NCI-H526 (cell line): ENCODE data around the gene NTRK2.

Experiments used
- DNase-seq, 2 experiments: peaks; one replicate each; lab custom pipeline; 2025; lab: John Stamatoyannopoulos, UW

Gene NTRK2

DNA sequence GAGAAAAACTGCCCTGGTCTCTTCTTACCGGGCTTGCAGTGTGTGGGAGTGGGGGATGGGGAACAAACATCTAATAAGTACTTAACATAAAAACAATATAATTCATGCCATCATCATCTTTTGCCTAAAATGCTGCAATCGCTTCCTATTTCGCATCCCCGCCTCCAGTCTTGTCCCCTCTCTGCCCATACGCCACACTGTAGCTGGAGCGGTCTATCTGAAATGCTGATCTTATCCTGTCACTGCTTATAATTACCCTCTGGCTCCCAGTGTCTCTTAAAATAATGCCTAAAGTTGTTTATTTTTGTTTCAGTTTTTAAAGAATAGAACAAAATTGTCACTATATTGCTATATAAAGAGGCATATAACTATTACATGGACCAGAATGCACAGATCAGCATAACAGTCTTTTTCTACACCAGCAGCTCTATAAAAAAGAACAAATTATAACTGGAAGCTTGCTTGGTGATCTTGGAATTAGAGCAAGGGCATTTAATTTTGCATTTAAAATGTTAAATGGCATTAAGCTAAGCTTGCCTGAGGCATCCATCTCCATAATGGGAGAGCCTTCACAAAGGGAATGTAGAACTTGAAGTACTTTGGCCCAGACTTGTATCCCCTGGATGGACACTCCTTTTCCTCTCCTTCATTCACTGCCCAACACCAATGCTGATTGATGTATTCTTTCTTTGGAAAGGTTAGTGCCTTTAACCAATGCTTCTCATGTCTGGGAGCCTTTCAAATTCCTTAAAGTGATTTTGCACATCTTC lies 12.2 kb downstream of the NTRK2 start:
- DNase-seq: no peak

- DNase-seq: no peak
These were observed 16.5 kb downstream of the NTRK2 start for GRCh38 chr9:84686068-84686467.

- no peak for DNase-seq
These were observed 19.4 kb downstream of the NTRK2 start for GRCh38 chr9:84688956-84689355.

DNA sequence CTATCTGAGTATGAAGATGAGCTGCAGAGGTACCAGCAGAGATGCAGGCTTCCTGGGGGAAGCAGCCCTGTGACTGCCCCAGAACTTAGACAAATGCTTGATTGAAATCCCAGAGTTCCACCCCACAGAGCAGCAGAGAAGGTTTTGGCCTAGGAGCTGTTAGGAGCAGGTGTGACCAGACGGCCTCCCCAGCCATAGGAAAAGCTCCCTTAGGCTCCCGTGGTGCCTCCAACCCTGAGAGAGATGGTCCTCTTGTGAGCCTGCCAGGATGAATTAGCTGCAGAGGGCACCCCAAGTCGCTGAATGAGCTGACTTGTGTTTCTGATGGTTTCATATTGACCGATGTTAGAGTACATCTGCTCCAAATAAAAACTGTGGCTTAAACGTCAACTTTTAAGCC lies 22.1 kb downstream of the NTRK2 start:
- DNase-seq: no peak

DNA sequence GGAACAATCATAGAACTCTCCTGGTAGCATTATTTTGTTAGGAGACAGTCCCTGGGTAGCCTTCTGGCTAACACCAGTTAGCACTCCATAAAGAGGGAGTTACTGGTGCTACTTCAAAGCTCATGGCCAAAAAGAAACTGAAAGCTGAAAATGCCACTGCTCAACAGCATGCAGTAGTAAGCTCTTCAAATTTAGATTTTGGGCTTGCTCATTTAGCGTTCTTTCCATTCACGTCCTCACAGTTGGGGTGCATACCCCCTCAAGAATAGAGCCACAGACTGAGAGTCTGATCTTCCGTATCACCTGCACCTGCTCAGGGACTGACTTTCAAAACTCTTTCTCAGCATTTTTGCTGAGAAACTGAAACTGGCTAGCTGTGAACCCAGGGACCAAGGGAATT lies 24.7 kb downstream of the NTRK2 start:
- no peak for DNase-seq

- no peak for DNase-seq
These were observed 27.5 kb downstream of the NTRK2 start for GRCh38 chr9:84697042-84697441.

DNA sequence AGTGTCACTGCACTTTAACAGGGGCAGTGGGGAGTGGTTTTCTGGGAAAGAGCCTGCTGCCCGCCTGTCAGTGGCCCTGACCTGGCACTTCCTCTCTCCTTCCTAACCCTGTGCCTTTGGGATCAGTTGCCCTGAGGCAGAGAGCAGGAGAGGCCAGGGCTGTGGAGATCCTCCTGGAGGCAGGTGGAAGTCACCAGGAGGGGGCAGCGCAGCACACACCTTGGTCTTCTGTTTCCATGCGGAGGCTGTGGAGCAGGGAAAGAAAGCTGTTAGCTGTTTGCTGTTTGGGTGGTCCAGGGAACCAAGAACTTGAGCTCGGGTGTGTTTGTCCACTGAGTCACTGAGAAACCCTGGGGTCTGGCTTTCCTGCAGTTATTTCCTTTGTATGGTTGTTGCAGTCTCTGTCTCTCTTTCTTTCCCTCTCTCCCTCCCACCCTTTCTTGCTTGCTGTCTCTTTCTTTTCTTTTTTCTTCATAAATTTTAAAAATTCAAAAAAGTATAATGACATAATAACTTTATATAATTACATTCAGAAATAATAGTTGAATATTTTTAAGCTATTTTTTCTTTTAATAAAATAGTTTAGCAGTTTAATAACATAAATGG lies 28.1 kb downstream of the NTRK2 start:
- DNase-seq: peak; percentile 41 to 71

GRCh38 chr9:84698323-84698722 lies 28.8 kb downstream of the NTRK2 start:
- no peak for DNase-seq

DNA sequence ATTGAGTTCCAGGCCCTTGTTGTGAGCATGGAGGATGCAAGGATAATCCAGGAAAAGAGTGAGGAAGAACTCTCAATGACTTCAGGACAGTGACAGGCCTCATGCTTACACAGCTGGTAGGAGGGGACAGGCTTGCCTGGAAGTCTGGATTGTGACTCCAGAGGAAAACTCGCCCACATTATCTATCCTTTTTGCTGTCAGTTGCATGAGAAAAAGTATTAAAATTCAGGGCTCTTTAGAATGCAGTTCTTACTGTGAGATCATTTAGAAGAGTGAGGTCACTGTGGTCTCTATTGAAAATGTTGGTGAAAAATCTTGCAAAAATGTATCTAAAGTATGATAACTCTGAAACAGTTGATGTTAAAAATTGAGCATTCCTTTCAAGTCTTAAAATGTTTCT lies 30.5 kb downstream of the NTRK2 start:
- no peak for DNase-seq

- DNase-seq: no peak
These were observed 32.3 kb downstream of the NTRK2 start for GRCh38 chr9:84701801-84702200.

DNA sequence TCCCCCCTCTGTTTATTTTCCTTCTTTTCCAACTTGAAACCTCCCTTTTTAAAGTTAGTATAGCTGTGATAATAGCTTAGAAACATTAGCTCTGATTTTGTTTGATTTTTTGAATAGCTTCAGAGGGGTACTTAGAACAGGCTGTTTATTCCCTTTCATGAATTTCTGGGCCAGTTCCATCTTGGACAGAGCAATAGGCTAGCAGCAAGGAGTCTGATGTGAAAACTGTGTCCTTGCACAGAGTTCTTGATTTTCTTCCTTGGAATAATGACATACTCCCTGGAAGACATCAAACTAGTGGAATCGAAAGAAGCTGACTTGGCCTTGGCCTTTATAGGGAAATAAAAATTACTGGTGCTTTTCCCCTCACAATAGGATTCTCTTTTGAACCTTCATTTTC lies 32.9 kb downstream of the NTRK2 start:
- no peak for DNase-seq

- DNase-seq: no peak
These were observed 34.3 kb downstream of the NTRK2 start for GRCh38 chr9:84703793-84704192.

DNA sequence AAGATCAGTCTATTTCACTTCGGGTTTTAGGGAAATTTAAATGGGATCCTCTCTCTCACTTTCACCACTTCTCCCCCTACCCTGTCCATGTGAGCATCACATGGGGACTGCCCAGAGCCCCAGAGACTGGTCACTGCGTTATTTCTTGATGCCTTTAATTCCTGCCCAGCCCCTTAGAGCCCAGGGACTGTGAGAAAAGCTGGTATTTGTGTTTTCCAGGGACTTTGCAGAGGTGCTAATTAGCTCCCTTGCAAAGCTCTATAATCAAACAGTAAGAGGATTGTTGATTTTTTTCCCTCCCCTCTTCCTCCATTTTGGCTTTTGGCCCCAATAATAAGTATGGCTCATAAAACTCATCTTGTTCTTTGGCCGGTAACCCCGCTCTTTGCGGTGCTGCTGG lies 35.6 kb downstream of the NTRK2 start:
- DNase-seq: no peak

- no peak for DNase-seq
These were observed 38.9 kb downstream of the NTRK2 start for GRCh38 chr9:84708400-84708799.

GRCh38 chr9:84709056-84709455 lies 39.5 kb downstream of the NTRK2 start:
- no peak for DNase-seq

- DNase-seq: no peak
These were observed 41.3 kb downstream of the NTRK2 start for GRCh38 chr9:84710701-84711397.

DNA sequence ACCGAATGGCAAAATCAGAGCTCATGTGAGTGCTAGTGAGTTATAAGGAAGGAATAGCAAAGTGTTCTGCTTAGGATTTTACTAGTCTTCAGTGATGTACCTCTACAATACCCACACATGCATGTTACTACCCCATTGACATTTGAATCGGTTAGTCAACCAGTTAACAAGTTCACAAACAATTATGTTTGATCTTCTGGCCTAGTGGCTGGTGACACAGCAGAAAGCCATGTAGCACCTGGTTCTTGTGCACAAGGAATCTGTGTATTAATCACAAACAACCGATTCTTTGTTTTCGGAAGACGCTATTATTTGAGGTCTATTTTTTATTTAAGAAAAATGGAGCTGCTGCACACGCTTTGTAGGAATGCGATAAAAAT lies 41.9 kb downstream of the NTRK2 start:
- DNase-seq: no peak

DNA sequence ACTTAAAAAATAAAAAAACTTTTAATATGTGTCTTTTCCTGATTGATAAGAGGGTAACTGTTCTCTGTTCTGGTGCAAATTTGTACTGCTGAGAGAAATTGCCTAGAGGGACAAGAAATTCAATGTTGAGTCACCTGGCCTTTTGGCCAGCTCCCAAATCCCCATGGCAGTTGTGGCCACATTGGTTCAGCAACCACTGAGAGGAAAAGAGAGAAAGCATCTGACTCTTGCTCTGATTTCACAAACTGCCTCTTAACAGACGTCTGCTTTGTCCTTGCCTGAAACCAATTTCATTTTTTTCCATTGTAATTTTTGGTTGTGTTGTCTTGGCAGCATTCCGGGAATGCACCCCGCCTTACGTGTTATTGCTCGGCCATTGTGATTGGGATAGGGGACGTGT lies 42.4 kb downstream of the NTRK2 start:
- no peak for DNase-seq

- DNase-seq: no peak
These were observed 46.7 kb downstream of the NTRK2 start for GRCh38 chr9:84716217-84716616.

DNA sequence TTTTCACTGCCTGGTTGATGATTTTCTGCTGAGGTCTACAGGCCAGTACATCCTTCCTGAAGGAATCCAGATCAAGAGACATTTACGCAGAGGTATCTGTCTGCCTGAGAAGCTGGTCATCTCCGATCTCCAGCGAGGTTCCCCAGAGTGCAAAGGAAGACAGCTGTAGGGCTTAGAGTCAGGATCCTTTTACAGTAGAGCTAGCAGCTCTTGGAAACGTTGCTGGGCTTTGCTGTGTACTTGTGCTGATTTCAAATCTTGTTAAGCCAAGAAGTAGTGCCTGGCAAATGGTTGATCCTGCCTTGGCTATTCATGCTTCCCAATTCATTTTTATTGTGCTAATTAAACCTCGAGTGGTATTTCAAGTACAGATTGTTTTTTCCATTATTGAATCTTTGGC lies 48.9 kb downstream of the NTRK2 start:
- DNase-seq: no peak

GRCh38 chr9:84722388-84722989 lies 53.0 kb downstream of the NTRK2 start:
- no peak for DNase-seq

- DNase-seq: no peak
These were observed 53.9 kb downstream of the NTRK2 start for GRCh38 chr9:84723426-84723825.

DNA sequence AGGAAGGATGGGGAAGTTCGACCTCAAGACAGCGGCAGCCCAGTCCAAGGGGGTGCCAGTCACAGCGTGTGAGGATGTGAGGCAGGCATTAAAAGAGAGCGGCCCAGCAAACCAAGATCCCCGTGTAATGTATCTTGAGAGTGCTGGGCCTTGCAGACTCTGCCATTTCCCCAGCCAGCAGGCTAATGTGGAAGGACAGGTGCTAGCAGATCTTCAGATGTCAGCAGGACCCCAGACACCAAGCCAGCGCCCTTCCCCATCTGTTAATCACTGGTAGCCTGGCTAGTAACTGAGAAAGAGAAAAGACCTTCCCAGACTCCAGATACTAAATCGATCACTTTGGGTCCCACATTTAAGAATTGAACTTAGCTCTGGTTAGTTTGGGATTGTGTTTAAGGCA lies 62.2 kb downstream of the NTRK2 start:
- no peak for DNase-seq
